Measurements from ENCODE around the gene TTC21B. TPM values are rescaled to one million over a fixed set of nuclear protein-coding genes. Genes with fewer than 3 reads are reported as not detected.

TTC21B gene
- total RNA-seq, 2 experiments from 2014 or later = 26.2 to 29.8 TPM

GRCh38 chr2:165952085-165952484, 1.5 kb downstream of the TTC21B start:
- Histone ChIP-seq H3K27ac (ENCODE audit: low read depth, low read length, poor library complexity, severe bottlenecking) (no peak overlapping the region), H3K4me1 (ENCODE audit: insufficient read depth, low read length, poor library complexity, severe bottlenecking) (peaks cover 23% of the 10 kb centered on the region), H2AFZ (ENCODE audit: low read length) (no peak overlapping the region), H3K9me2 (ENCODE audit: insufficient read depth, low read length) (no peaks in the 10 kb centered on the region), H4K20me1 (ENCODE audit: insufficient read depth, low read length) (no peaks in the 10 kb centered on the region), H3K79me2 (ENCODE audit: insufficient read depth, low read depth, low read length) (peaks cover 36% of the 10 kb centered on the region), H3K36me3 (ENCODE audit: insufficient read depth, low read length) (peaks cover 33% of the 10 kb centered on the region), H3K9me3 (ENCODE audit: low read length) (no peaks in the 10 kb centered on the region), H3K4me3 (ENCODE audit: low read depth, low read length, poor library complexity, severe bottlenecking) (peak overlapping the region; percentile 81), H3K4me2 (ENCODE audit: low read length) (peak overlapping the region; percentile 74)
- intact Hi-C loops (cut with micrococcal nuclease; ENCODE audit: unreplicated experiment) = loop anchor here (5.0 kb wide), 2 partner anchors 75 to 135 kb away; no protein-coding TSS in a partner anchor
- POLR2A ChIA-PET = interaction anchor here (1.0 to 1.4 kb wide), 2 partner anchors 11 to 176 kb away, joined by 3 to 5 read pairs; no protein-coding TSS in a partner anchor
- DNase-seq (ENCODE audit: low spot score) = no peak
- CTCF ChIA-PET (ENCODE audit: unreplicated experiment) = no interaction called here
- no TSS peak for BruUV-seq (replicated peaks)
- TF ChIP-seq CTCF (conservative IDR thresholded peaks at IDR 0.05; ENCODE audit: low read length) (no peak), EZH2phosphoT487 (IDR thresholded peaks at IDR 0.05; ENCODE audit: borderline replicate concordance, low read depth, low read length) (no peak)

DNA sequence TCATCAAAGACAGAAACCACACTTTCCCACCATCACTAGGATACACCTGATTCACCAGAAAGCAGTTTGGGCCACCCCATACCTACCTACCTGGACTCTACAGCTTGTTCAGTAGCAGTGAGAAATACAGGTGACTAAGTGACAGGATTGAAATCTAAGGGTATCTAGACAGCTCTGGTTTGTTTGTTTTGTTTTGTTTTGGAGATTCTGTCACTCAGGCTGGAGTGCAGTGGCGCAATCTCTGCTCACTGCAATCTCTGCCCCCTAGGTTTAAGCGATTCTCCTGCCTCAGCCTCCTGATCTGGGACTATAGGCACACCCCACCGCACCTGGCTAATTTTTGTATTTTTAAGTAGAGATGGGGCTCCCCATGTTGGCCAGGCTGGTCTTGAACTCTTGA, 3.1 kb downstream of the TTC21B start:
- no peak for DNase-seq (ENCODE audit: low spot score)
- no TSS peak for BruUV-seq (replicated peaks)
- intact Hi-C loops (cut with micrococcal nuclease; ENCODE audit: unreplicated experiment) = loop anchor here (5.0 kb wide), 2 partner anchors 73 to 133 kb away; no protein-coding TSS in a partner anchor
- ChIA-PET CTCF (ENCODE audit: unreplicated experiment) (interaction anchor here (0.6 kb wide), 1 partner anchor 149 kb away, joined by 3 read pairs; no protein-coding TSS in a partner anchor), POLR2A (no interaction called here)
- Histone ChIP-seq H3K9me3 (ENCODE audit: low read length) (no peaks in the 10 kb centered on the region), H2AFZ (ENCODE audit: low read length) (no peak overlapping the region), H3K4me3 (ENCODE audit: low read depth, low read length, poor library complexity, severe bottlenecking) (no peak overlapping the region), H3K27ac (ENCODE audit: low read depth, low read length, poor library complexity, severe bottlenecking) (no peak overlapping the region), H3K4me1 (ENCODE audit: insufficient read depth, low read length, poor library complexity, severe bottlenecking) (peaks cover 23% of the 10 kb centered on the region), H3K9me2 (ENCODE audit: insufficient read depth, low read length) (no peaks in the 10 kb centered on the region), H3K79me2 (ENCODE audit: insufficient read depth, low read depth, low read length) (peaks cover 36% of the 10 kb centered on the region), H4K20me1 (ENCODE audit: insufficient read depth, low read length) (no peaks in the 10 kb centered on the region), H3K4me2 (ENCODE audit: low read length) (no peak overlapping the region), H3K36me3 (ENCODE audit: insufficient read depth, low read length) (peaks cover 35% of the 10 kb centered on the region)
- TF ChIP-seq EZH2phosphoT487 (IDR thresholded peaks at IDR 0.05; ENCODE audit: borderline replicate concordance, low read depth, low read length) = no peak
- no peak for TF ChIP-seq CTCF (conservative IDR thresholded peaks at IDR 0.05; ENCODE audit: low read length)

DNA sequence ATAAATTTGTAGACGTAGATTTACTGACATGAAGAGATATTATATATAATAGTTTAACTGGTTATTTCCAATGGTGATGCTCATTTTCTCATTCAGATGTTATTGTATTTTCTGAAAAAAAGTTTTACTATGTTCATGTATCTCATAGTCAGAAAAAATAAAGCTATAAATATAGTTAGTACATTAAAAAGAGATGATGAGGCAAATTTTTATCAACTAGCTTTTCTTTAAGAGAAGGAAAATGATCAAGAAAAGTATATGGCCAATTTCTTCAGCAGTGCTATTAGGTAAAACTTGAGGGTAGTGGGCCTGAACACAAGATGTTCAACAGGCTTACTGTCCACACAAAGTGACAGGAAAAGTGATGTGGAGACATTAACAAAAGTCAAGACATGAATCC, 11.7 kb downstream of the TTC21B start:
- Histone ChIP-seq H3K9me2 (ENCODE audit: insufficient read depth, low read length) (no peaks in the 10 kb centered on the region), H3K27ac (ENCODE audit: low read depth, low read length, poor library complexity, severe bottlenecking) (no peak overlapping the region), H3K79me2 (ENCODE audit: insufficient read depth, low read depth, low read length) (no peaks in the 10 kb centered on the region), H3K36me3 (ENCODE audit: insufficient read depth, low read length) (peaks cover 82% of the 10 kb centered on the region), H3K4me2 (ENCODE audit: low read length) (no peak overlapping the region), H3K4me3 (ENCODE audit: low read depth, low read length, poor library complexity, severe bottlenecking) (no peak overlapping the region), H3K9me3 (ENCODE audit: low read length) (no peaks in the 10 kb centered on the region), H4K20me1 (ENCODE audit: insufficient read depth, low read length) (no peaks in the 10 kb centered on the region), H3K4me1 (ENCODE audit: insufficient read depth, low read length, poor library complexity, severe bottlenecking) (no peaks in the 10 kb centered on the region), H2AFZ (ENCODE audit: low read length) (no peak overlapping the region)
- TF ChIP-seq EZH2phosphoT487 (IDR thresholded peaks at IDR 0.05; ENCODE audit: borderline replicate concordance, low read depth, low read length) (no peak), CTCF (conservative IDR thresholded peaks at IDR 0.05; ENCODE audit: low read length) (no peak)
- intact Hi-C loops (cut with micrococcal nuclease; ENCODE audit: unreplicated experiment) = no loop called here
- DNase-seq (ENCODE audit: low spot score) = no peak
- CTCF ChIA-PET (ENCODE audit: unreplicated experiment) = no interaction called here
- no TSS peak for BruUV-seq (replicated peaks)
- POLR2A ChIA-PET = interaction anchor here (1.1 to 1.3 kb wide), 2 partner anchors 10 to 357 kb away, joined by 3 read pairs; no protein-coding TSS in a partner anchor

All from OCI-LY7 (cell line).